Thyroid gland (tissue), 4 donors: ENCODE measurements around the gene RBMS1.

Source experiments
- CTCF ChIP-seq, 6 experiments: fragments of 200-600 bp in 3 of 6; fragments of 450-650 bp in 3 of 6; sonication (generic) in 3 of 6; IDR thresholded peaks; one replicate each; pipeline ENCODE4 v1.5.1; 2016 to 2019; ENCODE audit warnings: antibody characterized with exemption in 6 of 6, mild to moderate bottlenecking in 2 of 6, inconsistent platforms in 1 of 6, moderate library complexity in 1 of 6
- POLR2A ChIP-seq, 2 donors: fragments of 450-650 bp; IDR thresholded peaks; one replicate each; pipeline ENCODE4 v1.6.1; 2017; ENCODE audit warnings: antibody characterized with exemption in 2 of 2, mild to moderate bottlenecking in 2 of 2, moderate library complexity in 1 of 2

DNA sequence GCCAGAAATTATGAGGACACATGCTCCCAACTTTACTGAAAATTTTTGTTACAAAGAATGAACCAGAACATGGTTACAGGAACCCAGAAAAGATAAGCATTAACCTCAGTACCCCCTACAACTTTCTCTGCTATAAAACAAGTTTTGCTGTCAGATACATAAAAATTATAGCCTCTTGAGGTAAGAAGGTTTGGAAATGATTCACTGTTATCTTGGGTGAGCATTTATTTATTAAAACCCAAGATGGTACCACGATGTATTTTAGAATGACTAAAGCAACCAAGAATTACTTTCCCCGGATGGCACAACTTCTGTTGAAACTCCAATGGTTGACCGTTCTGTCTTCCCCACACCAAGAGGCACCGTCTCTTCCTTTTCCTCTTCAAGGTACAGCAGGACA is 72.9 kb downstream of the RBMS1 start:
- TF ChIP-seq POLR2A (IDR thresholded peaks at IDR 0.05) (no peak), CTCF (IDR thresholded peaks at IDR 0.05) (no peak)
